WTC11 (cell line): Measurements from ENCODE around the gene EDC4. TPM values are rescaled to one million over a fixed set of nuclear protein-coding genes. Genes with fewer than 3 reads are reported as not detected.

Experiments
- ATAC-seq: fragments of 200-7000 bp; cut with Tn5 transposase; 2 replicates; pipeline ENCODE4 v1.10.0; 2021; ENCODE audit warnings: mild to moderate bottlenecking, moderate library complexity
- CTCF ChIA-PET: fragments of 300-600 bp; sonication (Branson Sonifier 250); formaldehyde crosslinking; loops from one replicate; lab custom pipeline; 2021; ENCODE audit warnings: antibody characterized with exemption; lab: Charles Lee
- POLR2A ChIA-PET: fragments of 350-600 bp; sonication (Branson Sonifier 250); formaldehyde crosslinking; loops from one replicate; lab custom pipeline; 2021; ENCODE audit warnings: antibody characterized with exemption; lab: Charles Lee
- DNase-seq: peaks from one replicate; pipeline ENCODE4 v3.0.0; 2021; ENCODE audit warnings: low spot score
- H3K27ac Mint-ChIP-seq: 2 replicates; pipeline ENCODE4 v1.8.0; 2021; ENCODE audit warnings: mixed read lengths
- H3K27me3 Mint-ChIP-seq: 2 replicates; pipeline ENCODE4 v1.8.0; 2021; ENCODE audit warnings: low read depth, mild to moderate bottlenecking, moderate library complexity, mixed read lengths
- H3K36me3 Mint-ChIP-seq: 2 replicates; pipeline ENCODE4 v1.8.0; 2021; ENCODE audit warnings: mixed read lengths
- H3K4me1 Mint-ChIP-seq: 2 replicates; pipeline ENCODE4 v1.8.0; 2022; ENCODE audit warnings: mixed read lengths
- H3K4me3 Mint-ChIP-seq: 2 replicates; pipeline ENCODE4 v1.8.0; 2021; ENCODE audit warnings: mild to moderate bottlenecking, moderate library complexity, mixed read lengths
- H3K9me3 Mint-ChIP-seq: 2 replicates; pipeline ENCODE4 v1.8.0; 2021; ENCODE audit warnings: mixed read lengths
- CBFB ChIP-seq: sonication (generic); formaldehyde crosslinking; IDR thresholded peaks from 2 replicates; pipeline ENCODE4 v1.8.1; 2022; ENCODE audit warnings: mild to moderate bottlenecking, low read depth, missing genetic modification reagents
- CREB1 ChIP-seq: sonication (generic); formaldehyde crosslinking; IDR thresholded peaks from 2 replicates; pipeline ENCODE4 v1.8.0; 2023; ENCODE audit warnings: mild to moderate bottlenecking, missing genetic modification reagents
- CREM ChIP-seq: sonication (generic); formaldehyde crosslinking; IDR thresholded peaks from 2 replicates; pipeline ENCODE4 v1.8.1; 2022; ENCODE audit warnings: mild to moderate bottlenecking, missing genetic modification reagents, moderate library complexity
- ELF4 ChIP-seq: sonication (generic); formaldehyde crosslinking; IDR thresholded peaks from 2 replicates; pipeline ENCODE4 v1.8.1; 2022; ENCODE audit warnings: low read depth, mild to moderate bottlenecking, moderate library complexity, missing genetic modification reagents
- ETV6 ChIP-seq: sonication (generic); formaldehyde crosslinking; IDR thresholded peaks from 2 replicates; pipeline ENCODE4 v1.8.1; 2022; ENCODE audit warnings: mild to moderate bottlenecking, missing genetic modification reagents
- HMGA2 ChIP-seq: fragments of 250-450 bp; sonication (Bioruptor Pico); IDR thresholded peaks from 2 replicates; pipeline ENCODE4 v1.4.0; 2021; ENCODE audit warnings: mild to moderate bottlenecking, moderate library complexity
- JUN ChIP-seq: sonication (generic); formaldehyde crosslinking; IDR thresholded peaks from 2 replicates; pipeline ENCODE4 v1.8.0; 2023; ENCODE audit warnings: mild to moderate bottlenecking, missing genetic modification reagents
- KAT7 ChIP-seq: sonication (generic); formaldehyde crosslinking; IDR thresholded peaks from 2 replicates; pipeline ENCODE4 v1.8.1; 2023; ENCODE audit warnings: missing genetic modification reagents, mild to moderate bottlenecking, borderline replicate concordance
- MXD4 ChIP-seq: fragments of 250-450 bp; sonication (Bioruptor Pico); IDR thresholded peaks from 2 replicates; pipeline ENCODE4 v1.8.0; 2021; ENCODE audit warnings: mild to moderate bottlenecking, moderate library complexity, borderline replicate concordance
- MYBL2 ChIP-seq: sonication (generic); formaldehyde crosslinking; IDR thresholded peaks from 2 replicates; pipeline ENCODE4 v1.8.1; 2023; ENCODE audit warnings: mild to moderate bottlenecking, moderate library complexity, missing genetic modification reagents
- NFATC4 ChIP-seq: fragments of 250-450 bp; sonication (Bioruptor Pico); IDR thresholded peaks from 2 replicates; pipeline ENCODE4 v1.9.0; 2021; ENCODE audit warnings: mild to moderate bottlenecking
- NFYB ChIP-seq: sonication (generic); formaldehyde crosslinking; conservative IDR thresholded peaks from 2 replicates; pipeline ENCODE4 v1.8.0; 2022; ENCODE audit warnings: low read depth, missing genetic modification reagents
- RELA ChIP-seq: sonication (generic); formaldehyde crosslinking; IDR thresholded peaks from 2 replicates; pipeline ENCODE4 v1.8.1; 2022; ENCODE audit warnings: missing genetic modification reagents, mild to moderate bottlenecking, borderline replicate concordance
- SMAD4 ChIP-seq: sonication (generic); formaldehyde crosslinking; IDR thresholded peaks from 2 replicates; pipeline ENCODE4 v1.8.0; 2022; ENCODE audit warnings: mild to moderate bottlenecking, missing genetic modification reagents
- total RNA-seq: library from RNA; stranded (reverse); gene quantifications from 3 replicates; pipeline ENCODE4 v1.2.3, GENCODE V29; 2021
- TF ChIP-seq, protein P1 (sequence below): sonication (generic); formaldehyde crosslinking; IDR thresholded peaks from 2 replicates; pipeline ENCODE4 v1.8.1; 2022; ENCODE audit warnings: mild to moderate bottlenecking, moderate library complexity, missing genetic modification reagents
- TF ChIP-seq, protein P2 (sequence below): sonication (generic); formaldehyde crosslinking; IDR thresholded peaks from 2 replicates; pipeline ENCODE4 v1.8.1; 2023; ENCODE audit warnings: mild to moderate bottlenecking, missing genetic modification reagents
- TF ChIP-seq, protein P3 (sequence below): fragments of 250-450 bp; sonication (Bioruptor Pico); IDR thresholded peaks from 2 replicates; pipeline ENCODE4 v1.9.0; 2021; ENCODE audit warnings: moderate library complexity, mild to moderate bottlenecking, inconsistent platforms, borderline replicate concordance
- TF ChIP-seq, protein P4 (sequence below): sonication (generic); formaldehyde crosslinking; IDR thresholded peaks from 2 replicates; pipeline ENCODE4 v1.8.1; 2022; ENCODE audit warnings: missing genetic modification reagents, borderline replicate concordance

Gene EDC4
- total RNA-seq, 1 experiment from 2014 or later: 83.7 TPM

DNA sequence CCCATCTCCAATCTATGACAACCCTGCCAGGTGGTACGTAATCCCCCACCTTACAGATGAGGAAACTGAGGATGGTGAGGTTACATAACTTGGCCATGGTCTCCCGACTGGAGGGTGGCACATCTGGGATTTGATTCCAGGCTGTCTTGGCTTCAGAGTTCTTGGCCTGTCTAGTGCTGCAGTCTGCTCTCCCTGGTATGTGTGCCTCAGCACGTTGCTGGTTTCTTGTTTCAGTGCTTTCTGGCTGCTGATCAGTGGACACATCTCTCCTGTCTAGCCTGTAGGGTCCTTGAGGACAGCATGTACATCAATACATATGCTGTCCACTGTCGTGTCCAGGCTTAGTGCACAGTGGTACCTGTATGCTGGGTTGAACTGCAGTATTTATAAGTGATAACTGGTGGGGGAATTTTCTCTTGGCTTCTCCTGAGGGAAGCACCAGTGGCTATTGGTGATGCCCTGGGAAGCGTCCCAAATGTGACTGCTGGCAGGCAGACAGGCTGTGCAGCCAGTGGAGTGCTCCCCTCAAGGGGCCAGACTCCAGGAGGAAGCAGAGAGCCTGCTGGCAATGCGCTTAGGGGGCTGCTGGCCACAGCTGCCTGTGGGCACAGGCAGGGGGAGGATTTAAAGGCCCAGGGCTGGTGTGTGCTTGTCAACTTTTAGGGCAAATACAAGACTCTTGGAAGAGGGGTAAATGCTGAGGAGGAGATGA lies 44.4 kb downstream of the EDC4 start (continued):
- no peak for TF ChIP-seq SMAD4 (CRISPR knock-in tag)
- TF ChIP-seq ETV6 (CRISPR knock-in tag): no peak

DNA sequence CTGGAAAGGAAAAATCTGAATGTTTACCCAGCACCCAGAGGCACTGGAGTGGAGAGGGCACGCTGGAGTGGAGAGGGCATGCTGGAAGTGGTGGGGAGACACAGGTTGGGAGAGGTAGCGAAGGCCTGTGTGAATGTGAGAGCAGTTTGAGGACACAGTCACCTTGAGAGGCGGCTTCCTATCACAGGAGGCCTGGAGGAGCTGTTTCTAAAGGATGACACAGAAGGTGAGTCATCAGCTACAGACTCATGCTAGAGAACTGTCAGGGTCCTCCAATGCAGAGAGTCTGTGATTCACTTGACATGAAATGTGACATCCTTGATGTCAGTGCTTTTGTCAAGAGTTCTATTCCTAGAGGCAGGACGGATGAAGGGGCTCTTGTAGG lies 45.0 kb downstream of the EDC4 start:
- POLR2A ChIA-PET: no interaction called here
- no peak overlapping the region for H3K4me3 Mint-ChIP-seq
- TF ChIP-seq RELA (CRISPR knock-in tag): no peak
- TF ChIP-seq, protein P1, sequence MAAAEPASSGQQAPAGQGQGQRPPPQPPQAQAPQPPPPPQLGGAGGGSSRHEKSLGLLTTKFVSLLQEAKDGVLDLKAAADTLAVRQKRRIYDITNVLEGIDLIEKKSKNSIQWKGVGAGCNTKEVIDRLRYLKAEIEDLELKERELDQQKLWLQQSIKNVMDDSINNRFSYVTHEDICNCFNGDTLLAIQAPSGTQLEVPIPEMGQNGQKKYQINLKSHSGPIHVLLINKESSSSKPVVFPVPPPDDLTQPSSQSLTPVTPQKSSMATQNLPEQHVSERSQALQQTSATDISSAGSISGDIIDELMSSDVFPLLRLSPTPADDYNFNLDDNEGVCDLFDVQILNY (CRISPR knock-in tag): no peak
- TF ChIP-seq CREM (CRISPR knock-in tag): no peak
- no peak for TF ChIP-seq NFYB
- TF ChIP-seq, protein P2, sequence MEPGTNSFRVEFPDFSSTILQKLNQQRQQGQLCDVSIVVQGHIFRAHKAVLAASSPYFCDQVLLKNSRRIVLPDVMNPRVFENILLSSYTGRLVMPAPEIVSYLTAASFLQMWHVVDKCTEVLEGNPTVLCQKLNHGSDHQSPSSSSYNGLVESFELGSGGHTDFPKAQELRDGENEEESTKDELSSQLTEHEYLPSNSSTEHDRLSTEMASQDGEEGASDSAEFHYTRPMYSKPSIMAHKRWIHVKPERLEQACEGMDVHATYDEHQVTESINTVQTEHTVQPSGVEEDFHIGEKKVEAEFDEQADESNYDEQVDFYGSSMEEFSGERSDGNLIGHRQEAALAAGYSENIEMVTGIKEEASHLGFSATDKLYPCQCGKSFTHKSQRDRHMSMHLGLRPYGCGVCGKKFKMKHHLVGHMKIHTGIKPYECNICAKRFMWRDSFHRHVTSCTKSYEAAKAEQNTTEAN (CRISPR knock-in tag): no peak
- TF ChIP-seq HMGA2 (CRISPR knock-in tag): no peak
- TF ChIP-seq MYBL2 (CRISPR knock-in tag): no peak
- no peak for TF ChIP-seq ELF4 (CRISPR knock-in tag)
- no peak for TF ChIP-seq MXD4
- no peak for TF ChIP-seq CBFB (CRISPR knock-in tag)
- no peak for TF ChIP-seq CREB1 (CRISPR knock-in tag)
- TF ChIP-seq NFATC4 (CRISPR knock-in tag): no peak
- TF ChIP-seq, protein P3, sequence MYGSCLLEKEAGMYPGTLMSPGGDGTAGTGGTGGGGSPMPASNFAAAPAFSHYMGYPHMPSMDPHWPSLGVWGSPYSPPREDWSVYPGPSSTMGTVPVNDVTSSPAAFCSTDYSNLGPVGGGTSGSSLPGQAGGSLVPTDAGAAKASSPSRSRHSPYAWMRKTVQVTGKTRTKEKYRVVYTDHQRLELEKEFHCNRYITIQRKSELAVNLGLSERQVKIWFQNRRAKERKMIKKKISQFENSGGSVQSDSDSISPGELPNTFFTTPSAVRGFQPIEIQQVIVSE (CRISPR knock-in tag): no peak
- no peak for TF ChIP-seq SMAD4 (CRISPR knock-in tag)
- TF ChIP-seq JUN (CRISPR knock-in tag): no peak
- TF ChIP-seq, protein P4, sequence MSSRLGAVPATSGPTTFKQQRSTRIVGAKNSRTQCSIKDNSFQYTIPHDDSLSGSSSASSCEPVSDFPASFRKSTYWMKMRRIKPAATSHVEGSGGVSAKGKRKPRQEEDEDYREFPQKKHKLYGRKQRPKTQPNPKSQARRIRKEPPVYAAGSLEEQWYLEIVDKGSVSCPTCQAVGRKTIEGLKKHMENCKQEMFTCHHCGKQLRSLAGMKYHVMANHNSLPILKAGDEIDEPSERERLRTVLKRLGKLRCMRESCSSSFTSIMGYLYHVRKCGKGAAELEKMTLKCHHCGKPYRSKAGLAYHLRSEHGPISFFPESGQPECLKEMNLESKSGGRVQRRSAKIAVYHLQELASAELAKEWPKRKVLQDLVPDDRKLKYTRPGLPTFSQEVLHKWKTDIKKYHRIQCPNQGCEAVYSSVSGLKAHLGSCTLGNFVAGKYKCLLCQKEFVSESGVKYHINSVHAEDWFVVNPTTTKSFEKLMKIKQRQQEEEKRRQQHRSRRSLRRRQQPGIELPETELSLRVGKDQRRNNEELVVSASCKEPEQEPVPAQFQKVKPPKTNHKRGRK (CRISPR knock-in tag): no peak
- TF ChIP-seq, all 79 proteins: peak for 0
- CTCF ChIA-PET: interaction anchor here (1.0 kb wide), 1 partner anchor 8 kb away, joined by 3 read pairs; no protein-coding TSS in a partner anchor
- ATAC-seq (no peak), DNase-seq (no peak)
- peaks cover 45% of the 10 kb centered on the region for H3K4me1 Mint-ChIP-seq
- H3K27me3 Mint-ChIP-seq: no peaks in the 10 kb centered on the region; the same call in 1 of the 2 replicates
- H3K27ac Mint-ChIP-seq: no peak overlapping the region
- no peaks in the 10 kb centered on the region for H3K9me3 Mint-ChIP-seq
- H3K36me3 Mint-ChIP-seq: no peaks in the 10 kb centered on the region; the same call in 1 of the 2 replicates

DNA sequence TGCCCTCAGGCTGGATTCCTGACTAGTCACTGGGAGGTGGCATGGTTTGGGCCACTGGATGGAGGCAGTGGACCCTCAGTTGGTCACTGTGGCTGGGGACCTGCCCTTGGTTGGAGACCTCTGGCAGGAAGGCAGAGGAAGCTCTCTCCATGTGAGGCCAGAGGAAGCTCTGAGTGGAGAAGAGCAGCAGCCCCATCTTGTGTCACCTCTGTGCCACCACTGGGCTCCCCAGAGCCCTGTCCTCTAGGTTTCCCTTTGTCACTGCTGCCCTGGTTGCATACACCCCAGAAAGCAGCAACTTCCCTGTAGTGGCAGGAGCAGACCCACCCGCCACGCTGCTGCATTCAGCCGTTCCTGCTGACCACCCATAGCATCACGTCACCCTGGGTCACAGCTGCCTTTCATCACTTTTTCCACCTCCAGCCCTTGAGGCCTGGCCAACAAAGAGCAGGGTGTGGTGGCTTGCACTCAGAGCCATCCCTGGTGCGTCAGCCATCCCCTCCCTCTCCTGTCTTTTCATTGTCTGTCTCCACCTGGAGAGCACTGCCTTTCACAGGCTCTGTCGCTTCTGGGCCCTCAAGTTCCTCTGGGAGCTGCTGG lies 46.9 kb downstream of the EDC4 start:
- Mint-ChIP-seq H3K4me1 (peaks cover 36% of the 10 kb centered on the region), H3K9me3 (no peaks in the 10 kb centered on the region), H3K27me3 (no peaks in the 10 kb centered on the region; the same call in 1 of the 2 replicates), H3K4me3 (no peak overlapping the region), H3K27ac (no peak overlapping the region), H3K36me3 (no peaks in the 10 kb centered on the region; the same call in 1 of the 2 replicates)
- POLR2A ChIA-PET: interaction anchor here (1.0 kb wide), 1 partner anchor 35 kb away, joined by 4 read pairs; the partner anchor contains the start of gene NRN1L
- TF ChIP-seq KAT7: no peak
- ATAC-seq (peak; percentile 8; the same call in 1 of the 2 replicates), DNase-seq (no peak)
- CTCF ChIA-PET: interaction anchor here (0.6 to 1.7 kb wide), 5 partner anchors 22 to 464 kb away, joined by 3 to 12 read pairs (median 5); no protein-coding TSS in a partner anchor
